NAMALWA (cell line): ENCODE measurements around the gene VEZT.
A peak's percentile ranks its signal among the peaks of the same experiment; 100 is the strongest.
"Not testable (repeated sequence)": the region's sequence is repeated elsewhere in the genome, so short reads cannot be mapped to it uniquely, and the experiment has no call there.

Source experiments
- DNase-seq: peaks from one replicate; pipeline ENCODE4 v3.0.0-alpha.2; 2015; ENCODE audit warnings: low spot score

VEZT gene

DNA sequence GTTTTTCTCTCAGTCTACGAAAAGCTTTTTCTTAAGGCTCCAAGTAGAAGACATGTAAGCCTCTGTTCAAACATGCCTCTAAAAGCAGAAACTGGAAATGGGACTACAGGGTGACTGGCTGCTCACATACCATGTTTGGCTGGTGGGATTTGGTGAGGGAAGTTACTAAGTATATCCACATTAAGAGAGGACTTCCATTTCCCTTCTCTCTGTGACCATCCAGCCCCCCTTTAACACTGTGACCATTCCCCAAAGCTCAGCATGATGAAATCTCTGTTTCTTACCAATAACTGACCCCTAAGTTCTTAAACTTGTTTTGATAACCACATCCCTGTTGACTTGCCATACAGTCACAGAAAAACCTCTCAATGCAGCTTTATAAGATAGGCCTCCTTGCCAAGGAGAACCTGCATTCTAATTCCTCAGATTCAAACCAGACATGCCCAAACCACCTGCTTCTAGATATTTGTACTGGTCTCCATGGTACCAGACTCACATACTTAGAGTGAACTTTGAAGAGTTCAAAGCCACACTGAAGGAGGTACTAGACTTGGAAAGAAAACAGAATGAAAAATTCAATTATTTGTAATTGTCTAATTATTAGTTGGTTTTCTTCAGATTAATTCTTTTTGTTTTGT, 102.2 kb downstream of the VEZT start:
- DNase-seq: no peak

DNA sequence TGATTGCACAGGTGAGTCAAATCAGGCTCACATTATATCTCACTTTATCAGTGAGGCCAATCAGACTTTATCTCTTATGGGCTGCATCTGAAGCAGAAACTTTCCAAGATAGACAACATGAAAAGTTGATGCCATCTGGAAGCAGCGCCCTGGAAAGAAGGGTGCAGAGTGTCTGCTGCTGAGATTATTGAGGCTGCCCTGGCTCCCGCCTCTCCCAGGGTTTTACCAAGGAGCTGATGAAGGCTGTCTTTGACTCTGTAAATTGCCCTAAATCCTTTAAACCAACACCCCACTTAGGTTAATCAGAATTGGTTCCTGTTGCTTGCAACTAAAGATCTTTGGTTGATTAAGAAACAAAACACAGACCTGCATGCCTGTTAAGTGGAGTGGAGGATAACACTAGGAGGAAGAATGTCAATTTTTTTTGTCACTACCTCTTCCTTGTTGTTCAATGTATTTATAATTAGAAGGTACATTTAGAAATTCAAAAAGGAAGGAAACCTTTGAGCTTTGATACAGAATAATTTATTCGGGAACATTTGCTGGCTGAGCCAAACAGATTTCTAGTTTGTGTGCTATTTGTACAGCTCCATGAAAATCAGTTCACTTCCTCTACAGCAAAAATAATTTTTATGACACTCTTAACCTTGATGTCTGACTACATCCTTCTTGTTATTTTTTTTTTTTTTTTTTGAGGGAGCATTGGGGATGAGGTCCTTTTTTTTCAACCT, 104.1 kb downstream of the VEZT start:
- no peak for DNase-seq

DNA sequence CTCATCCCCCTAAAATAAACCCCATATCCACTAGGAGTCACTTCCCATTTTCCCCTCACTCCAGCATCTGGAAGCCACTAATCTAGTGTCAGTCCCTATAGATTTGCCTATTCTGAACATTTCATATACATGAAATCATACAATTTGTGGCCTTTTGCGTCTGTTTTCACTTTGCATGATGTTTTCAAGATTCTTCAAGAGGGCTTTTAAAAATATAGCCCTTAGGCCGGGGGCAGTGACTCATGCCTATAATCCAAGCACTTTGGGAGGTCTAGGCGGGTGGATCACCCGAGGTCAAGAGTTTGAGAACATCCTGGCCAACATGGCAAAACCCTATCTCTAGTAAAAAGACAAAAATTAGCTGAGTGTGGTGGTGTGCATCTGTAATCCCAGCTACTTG, 104.7 kb downstream of the VEZT start:
- DNase-seq: no peak

DNA sequence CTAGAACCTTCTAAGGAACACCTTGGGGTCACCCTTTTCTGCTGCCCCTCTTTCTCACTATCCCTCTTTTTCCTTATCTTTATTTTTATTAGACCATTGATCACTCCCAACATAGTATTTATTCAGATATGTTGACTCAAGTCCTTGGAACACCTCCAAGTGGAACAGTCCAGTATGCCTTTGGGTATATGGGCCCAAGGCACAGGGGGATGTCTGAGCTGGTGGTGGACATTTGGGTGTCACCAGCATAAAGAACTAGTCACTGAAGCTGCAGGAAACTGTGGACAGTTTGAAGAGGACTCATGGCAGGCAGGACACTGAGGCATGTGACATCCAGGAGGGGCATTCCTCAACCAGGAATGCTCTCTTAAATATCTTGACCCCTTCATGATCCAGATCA, 105.6 kb downstream of the VEZT start:
- no peak for DNase-seq

DNA sequence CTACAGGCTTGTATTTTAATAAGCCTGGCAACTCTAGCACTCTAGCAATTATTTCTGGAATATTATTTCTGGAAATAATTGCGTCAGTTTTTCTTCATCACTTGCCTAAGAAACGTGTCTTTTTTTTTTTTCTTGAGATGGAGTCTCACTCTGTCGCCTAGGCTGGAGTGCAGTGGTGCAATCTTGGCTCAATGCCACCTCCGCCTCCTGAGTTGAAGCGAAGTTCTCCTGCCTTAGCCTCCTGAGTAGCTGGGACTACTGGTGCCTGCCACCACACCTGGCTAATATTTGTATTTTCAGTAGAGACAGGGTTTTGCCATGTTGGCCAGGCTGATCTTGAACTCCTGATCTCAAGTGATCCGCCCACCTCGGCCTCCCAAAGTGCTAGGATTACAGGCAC, 106.6 kb downstream of the VEZT start:
- not testable (repeated sequence) for DNase-seq

DNA sequence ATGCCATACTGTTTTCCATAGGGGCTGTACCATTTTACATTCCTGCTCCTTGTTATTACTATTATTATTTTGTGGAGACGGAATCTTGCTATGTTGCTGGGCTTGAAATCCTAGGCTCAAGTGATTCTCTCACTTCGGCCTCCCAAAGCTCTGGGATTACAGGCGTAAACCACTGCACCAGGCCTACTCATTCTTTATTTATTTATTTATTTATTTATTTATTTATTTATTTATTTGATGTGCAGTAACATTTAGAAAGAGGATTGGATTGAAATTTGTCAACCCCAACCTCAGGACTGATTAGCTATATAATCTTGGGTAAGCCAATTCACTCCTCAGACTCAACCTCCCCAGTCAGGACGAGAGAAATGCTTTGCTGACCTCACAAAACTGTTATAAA, 107.9 kb downstream of the VEZT start:
- no peak for DNase-seq

DNA sequence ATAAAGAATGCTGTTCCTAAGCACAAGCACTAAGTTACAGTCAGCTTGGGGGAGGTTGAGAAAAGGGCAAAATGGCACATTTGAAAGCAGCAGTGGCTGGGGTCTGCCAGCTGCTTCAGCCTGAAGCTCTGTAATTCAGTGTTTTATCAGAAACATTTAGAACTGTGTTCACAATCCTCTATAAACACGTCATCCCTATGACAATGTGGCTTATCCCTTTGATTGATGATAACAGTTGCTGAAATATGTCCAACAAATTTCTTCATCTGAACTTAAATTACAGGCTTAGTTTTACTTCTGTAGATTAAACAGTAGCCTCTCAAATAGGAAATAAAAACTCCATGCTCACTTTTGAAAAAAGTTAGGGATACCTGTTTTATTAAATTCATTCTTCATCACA, 108.8 kb downstream of the VEZT start:
- no peak for DNase-seq

DNA sequence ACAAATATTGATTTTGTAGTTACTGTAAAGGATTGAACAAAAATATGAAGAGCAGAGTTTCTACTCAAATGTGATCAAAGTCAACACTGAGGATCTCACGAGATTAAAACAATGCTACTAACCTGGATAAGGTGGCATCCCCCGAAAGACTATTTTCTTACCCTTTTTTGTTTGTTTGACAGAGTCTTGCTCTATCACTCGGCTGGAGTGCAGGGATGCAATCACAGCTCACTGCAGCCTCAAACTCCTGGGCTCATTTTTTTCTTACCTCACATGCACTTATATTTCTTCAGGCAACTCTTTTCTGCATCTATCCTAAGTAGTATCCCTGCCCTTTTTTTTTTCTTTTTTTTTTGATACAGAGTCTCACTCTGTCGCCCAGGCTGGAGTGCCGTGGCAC, 109.2 kb downstream of the VEZT start:
- DNase-seq: no peak

DNA sequence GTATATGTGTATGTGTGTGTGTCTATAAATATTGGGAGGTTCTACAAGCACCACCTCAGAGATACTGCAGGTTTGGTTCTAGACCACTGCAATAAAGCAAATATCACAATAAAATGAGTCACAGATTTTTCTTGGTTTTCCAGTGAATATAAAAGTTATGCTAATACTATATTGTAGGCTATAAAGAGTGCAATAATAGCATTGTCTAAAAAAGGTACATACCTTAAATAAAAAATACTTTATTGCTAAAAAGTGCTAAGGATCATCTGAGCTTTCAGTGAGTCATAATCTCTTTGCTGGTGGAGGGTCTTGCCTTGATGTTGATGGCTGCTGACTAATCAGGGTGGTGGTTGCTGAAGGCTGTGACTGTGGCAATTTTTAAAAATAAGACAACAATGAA, 111.1 kb downstream of the VEZT start:
- DNase-seq: no peak

DNA sequence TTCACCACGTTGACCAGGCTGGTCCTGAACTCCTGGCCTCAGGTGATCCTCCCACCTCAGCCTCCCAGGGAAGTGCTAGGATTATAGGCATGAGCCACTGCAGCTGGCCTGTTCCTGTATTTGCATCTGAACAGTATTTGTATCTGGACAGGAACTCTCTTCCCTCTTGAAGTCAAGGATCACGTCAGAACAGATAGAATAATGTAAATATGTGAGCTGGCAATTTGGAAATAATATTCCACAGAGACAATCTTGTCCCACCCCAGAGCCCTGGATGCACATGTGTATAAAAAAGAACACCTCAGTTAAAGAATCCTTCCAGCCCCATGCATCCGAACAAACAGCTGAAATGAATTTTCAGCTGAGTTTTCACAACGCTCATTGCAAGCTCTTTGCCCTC, 118.3 kb downstream of the VEZT start:
- DNase-seq: no peak

DNA sequence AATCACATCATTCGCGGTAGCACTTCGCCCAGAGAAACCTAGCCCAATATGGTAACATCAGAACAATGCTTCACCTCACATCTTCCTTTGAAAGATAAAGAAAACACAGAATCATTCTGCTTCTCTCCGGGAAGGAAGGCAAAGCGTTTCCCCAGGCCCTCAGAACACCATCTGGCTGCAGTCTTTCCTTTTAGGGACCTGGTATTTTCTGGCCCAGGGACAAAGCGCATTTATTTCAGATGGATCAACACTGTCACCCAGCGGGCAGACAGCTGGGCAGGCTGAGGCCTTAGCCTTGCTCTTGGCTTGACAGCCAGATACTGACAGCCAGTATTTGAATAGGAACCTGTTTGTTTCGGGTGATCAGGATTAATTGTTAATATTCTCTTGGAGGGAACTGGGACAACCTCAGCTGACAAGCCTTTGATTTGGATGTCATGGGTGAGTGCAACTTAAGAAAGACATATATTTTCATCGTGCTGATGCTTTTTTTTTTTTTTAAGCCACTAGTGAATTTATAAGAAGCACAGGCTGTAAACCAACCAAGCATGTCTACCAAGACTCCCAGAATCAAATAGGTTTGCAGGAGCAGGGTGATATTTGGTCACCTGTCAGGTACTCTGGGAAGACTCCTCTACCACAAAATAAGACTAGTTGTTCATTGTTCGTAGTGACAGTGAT, 118.9 kb downstream of the VEZT start:
- peak; percentile 80 for DNase-seq

DNA sequence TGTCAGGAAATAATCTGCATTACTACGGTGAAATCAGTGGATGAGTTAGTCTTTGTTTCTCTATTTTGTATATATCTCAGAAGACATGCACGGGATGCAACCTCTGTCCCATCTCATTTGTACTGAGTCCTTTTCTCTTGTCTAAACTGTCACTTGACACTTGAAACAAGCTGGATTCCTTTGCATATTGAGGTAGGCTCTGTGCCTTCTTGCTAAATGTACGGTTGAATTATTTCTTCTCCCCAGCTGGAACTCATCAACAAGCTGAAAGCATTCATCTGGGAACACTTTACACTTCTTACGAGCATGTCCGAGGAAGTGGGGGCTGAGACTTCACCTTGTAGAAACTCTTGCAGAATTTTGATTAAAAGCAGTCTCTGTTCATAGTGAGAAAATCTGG, 119.5 kb downstream of the VEZT start:
- DNase-seq: peak; percentile 54

DNA sequence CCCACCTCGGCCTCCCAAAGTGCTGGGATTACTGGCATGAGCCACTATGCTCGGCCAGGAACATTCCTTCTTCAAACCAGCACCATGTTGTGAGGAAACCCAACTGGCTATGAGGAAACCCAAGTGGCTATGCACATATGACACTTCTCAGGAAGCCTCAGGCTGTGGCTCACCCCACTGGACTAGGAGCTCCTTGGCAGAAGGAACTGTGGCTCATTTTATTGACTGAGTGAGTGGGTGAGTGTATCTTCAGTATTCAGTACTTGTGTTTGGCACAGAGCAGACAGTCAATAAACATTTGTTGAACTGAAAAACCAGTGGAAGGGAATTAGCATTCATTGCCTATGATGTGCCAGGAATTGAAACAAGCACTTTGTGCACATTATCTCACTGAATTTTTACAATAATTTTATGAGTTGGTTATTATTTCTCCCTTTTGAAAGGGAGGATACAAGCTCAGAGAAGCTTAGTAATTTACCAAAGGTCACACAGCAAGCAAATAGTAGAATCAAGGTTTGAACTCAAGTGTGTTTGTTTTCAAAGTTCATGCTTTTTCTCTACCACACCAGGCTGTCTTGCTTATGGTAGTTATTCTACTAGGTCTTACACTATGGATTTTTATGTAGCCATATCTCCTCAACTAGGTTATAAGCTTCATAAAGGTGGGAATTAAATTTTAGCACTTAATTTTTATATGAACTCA, 121.6 kb downstream of the VEZT start:
- no peak for DNase-seq

DNA sequence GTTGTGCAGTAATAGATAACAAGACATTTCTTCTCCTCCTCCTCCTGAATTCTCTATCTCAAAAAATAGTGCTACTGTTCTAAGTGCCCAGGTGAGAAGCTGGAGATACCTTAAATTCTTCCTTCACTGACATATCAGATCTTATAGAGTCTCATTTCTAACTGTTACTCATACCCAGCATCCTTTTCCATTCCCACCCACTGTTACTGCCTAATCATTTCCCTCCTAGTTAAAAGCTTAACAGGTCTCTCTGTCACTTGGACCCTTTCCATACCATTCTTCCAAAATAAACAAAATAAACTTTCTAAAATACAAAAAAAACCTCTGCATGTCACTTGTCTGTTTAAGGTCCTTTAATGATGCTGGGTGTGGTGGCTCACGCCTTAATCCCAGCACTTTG, 124.4 kb downstream of the VEZT start:
- no peak for DNase-seq

DNA sequence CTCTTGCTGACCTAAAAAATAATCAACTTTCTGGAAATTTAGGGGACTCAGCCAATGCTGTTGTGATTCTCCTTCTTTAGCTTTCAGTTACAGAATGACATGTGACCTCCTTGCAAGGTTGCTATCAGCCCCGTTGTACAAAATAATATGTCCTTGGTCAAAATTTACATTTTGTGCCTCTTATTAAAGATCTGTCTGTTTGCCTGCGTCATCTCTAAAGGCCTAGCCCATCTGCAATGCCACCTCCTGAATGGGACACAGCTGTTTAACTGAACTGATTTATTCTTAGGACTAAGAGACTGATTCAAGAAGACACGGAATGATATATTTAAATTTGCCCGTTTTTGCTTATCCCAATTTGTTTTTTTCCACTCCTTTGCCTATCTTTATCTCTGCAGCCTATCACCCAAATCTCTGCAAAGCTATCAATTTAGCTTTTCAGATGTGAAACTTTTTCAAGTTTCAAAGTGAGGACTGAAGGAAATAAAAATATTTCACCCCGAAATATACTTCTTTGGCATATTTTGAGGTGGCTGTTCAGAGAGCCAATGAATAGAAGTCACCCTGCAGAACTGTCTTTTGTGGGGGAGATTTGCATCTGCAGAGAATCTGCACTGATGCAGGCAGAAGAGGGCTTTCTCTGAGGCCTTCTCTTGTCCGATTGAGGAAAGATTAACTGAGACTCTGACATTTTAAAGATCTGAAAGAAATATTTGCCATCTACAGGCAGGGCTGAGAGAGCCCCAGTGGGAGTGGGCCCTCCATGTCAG, 126.0 kb downstream of the VEZT start:
- peak; percentile 85 for DNase-seq

DNA sequence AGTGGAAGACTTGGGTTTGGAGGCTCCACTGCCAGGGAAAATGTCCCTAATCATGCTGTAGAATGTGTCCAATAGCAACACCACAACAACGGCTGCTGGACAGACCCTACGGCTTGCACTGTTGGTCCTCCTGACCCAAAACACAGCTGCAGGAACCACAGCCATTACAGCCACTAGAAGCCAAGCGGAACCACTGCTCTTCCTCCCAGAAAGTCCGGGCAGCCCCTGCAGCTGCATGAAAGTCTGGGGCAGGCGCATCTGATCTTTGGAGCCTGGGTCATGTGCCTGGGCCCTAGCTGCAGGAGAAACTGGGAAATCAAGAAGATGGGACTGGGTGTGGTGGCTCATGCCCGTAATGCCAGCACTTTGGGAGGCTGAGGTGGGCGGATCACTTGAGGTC, 131.7 kb downstream of the VEZT start:
- peak; percentile 57 for DNase-seq

DNA sequence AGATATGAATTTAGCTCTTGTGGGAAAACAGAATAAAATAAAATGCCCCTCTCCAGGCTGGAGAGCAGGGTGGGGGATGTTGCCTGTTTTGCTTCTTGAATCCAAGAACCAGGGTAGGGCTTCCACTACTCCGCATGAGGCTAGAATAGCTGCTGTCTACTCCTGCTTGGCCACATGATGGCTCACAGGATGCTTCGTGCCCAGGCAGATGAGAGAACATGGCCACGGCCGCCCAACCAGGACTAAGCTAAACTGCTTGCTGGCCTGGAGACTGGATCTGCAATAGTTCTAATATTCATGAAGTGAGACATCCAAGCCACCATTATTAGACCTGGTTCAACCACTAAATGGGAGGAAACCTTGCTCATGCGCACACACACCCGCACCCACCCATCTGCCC, 134.1 kb downstream of the VEZT start:
- DNase-seq: no peak
